ENCODE measurements around the gene CD72. TPM values are rescaled to one million over a fixed set of nuclear protein-coding genes. Genes with fewer than 3 reads are reported as not detected.
A peak's percentile ranks its signal among the peaks of the same experiment; 100 is the strongest.

The CD72 gene
- polyA plus RNA-seq, 3 donors = 1.6 to 6.8 (median 1.8) TPM

- H3K9me3 ChIP-seq (replicated peaks in 1 of 2; ENCODE audit: control insufficient read depth in 1 of 2, insufficient read depth in 1 of 2, low read length in 2 of 2) = no peaks in the 10 kb centered on the region
- H3K4me1 ChIP-seq (ENCODE audit: control insufficient read depth in 1 of 2, insufficient read depth in 2 of 2, low read length in 2 of 2) = peaks cover 27 to 35% of the 10 kb centered on the region in 2 donors
- intact Hi-C loops (cut with micrococcal nuclease) = loop anchor here (5.0 to 10.0 kb wide), 5 partner anchors 51 to 208 kb away; partner anchors contain the start of genes CCDC107 (in 1 of the 2), CREB3 (in 1 of the 2), GBA2 (in 1 of the 2) and HINT2 (in 1 of the 2)
- peaks cover 34% of the 10 kb centered on the region for H3K4me1 Mint-ChIP-seq
- H3K79me2 ChIP-seq (ENCODE audit: insufficient read depth, low read length) = peaks cover 12% of the 10 kb centered on the region
- no peak overlapping the region for H2AFZ ChIP-seq (ENCODE audit: insufficient read depth, low read depth, low read length, poor library complexity, severe bottlenecking)
- H3K36me3 Mint-ChIP-seq = peaks cover 25 to 29% of the 10 kb centered on the region in 2 donors
- H3K4me3 Mint-ChIP-seq = peak overlapping the region in 1 of 2 donors; percentile 1
- no peaks in the 10 kb centered on the region for H3K9me3 Mint-ChIP-seq
- no peak overlapping the region for H3K27ac Mint-ChIP-seq
- H3K27me3 ChIP-seq (ENCODE audit: control insufficient read depth in 2 of 2, insufficient read depth in 2 of 2, low read length in 2 of 2) = no peaks in the 10 kb centered on the region
- H3K4me2 ChIP-seq (replicated peaks; ENCODE audit: extremely low read depth, low read length, poor library complexity, severe bottlenecking) = no peak overlapping the region
- H3K27me3 Mint-ChIP-seq (ENCODE audit: low read depth in 3 of 3) = peaks cover 0 to 2% (median 0%) of the 10 kb centered on the region in 3 donors
- peaks cover 13% of the 10 kb centered on the region for H4K20me1 ChIP-seq (ENCODE audit: insufficient read depth, low read length)
- H3K27ac ChIP-seq (ENCODE audit: low read depth in 1 of 2, low read length in 2 of 2) = no peak overlapping the region
- H3K4me3 ChIP-seq (replicated peaks in 1 of 3; ENCODE audit: low read depth in 2 of 3, low read length in 3 of 3) = peak overlapping the region in 1 of 3 experiments; percentile 98
- WGBS (ENCODE audit: insufficient coverage) = 97% methylated on average over 5 of the region's 7 CpGs
- no peak for DNase-seq
- peaks cover 28% of the 10 kb centered on the region in 2 donors for H3K36me3 ChIP-seq (replicated peaks in 1 of 2; ENCODE audit: control insufficient read depth in 1 of 2, insufficient read depth in 2 of 2, low read length in 2 of 2)
- no peak for TF ChIP-seq CTCF (IDR thresholded peaks at IDR 0.05)
- H3K9ac ChIP-seq (ENCODE audit: insufficient read depth, low read length, poor library complexity, severe bottlenecking) = no peak overlapping the region
Measured at GRCh38 chr9:35606726-35607125, 11.5 kb downstream of the CD72 start.

- H3K4me1 ChIP-seq (ENCODE audit: control insufficient read depth in 1 of 2, insufficient read depth in 2 of 2, low read length in 2 of 2) = peaks cover 27 to 35% of the 10 kb centered on the region in 2 donors
- peak overlapping the region; percentile 56 to 98 (median 60) for H3K4me3 ChIP-seq (replicated peaks in 1 of 3; ENCODE audit: low read depth in 2 of 3, low read length in 3 of 3)
- H3K27ac ChIP-seq (ENCODE audit: low read depth in 1 of 2, low read length in 2 of 2) = peak overlapping the region in 1 of 2 donors; percentile 23
- peak overlapping the region; percentile 62 for H2AFZ ChIP-seq (ENCODE audit: insufficient read depth, low read depth, low read length, poor library complexity, severe bottlenecking)
- Mint-ChIP-seq H3K4me1 (peaks cover 31% of the 10 kb centered on the region), H3K9me3 (no peaks in the 10 kb centered on the region), H3K27me3 (ENCODE audit: low read depth in 3 of 3) (peaks cover 0 to 2% (median 0%) of the 10 kb centered on the region in 3 donors), H3K27ac (peak overlapping the region in 2 of 7 donors; percentile 21 to 57), H3K36me3 (peaks cover 25 to 29% of the 10 kb centered on the region in 2 donors), H3K4me3 (peak overlapping the region; percentile 73 to 83)
- peaks cover 13% of the 10 kb centered on the region for H4K20me1 ChIP-seq (ENCODE audit: insufficient read depth, low read length)
- peaks cover 28% of the 10 kb centered on the region in 2 donors for H3K36me3 ChIP-seq (replicated peaks in 1 of 2; ENCODE audit: control insufficient read depth in 1 of 2, insufficient read depth in 2 of 2, low read length in 2 of 2)
- peaks cover 12% of the 10 kb centered on the region for H3K79me2 ChIP-seq (ENCODE audit: insufficient read depth, low read length)
- intact Hi-C loops (cut with micrococcal nuclease) = loop anchor here (5.0 to 10.0 kb wide), 5 partner anchors 51 to 209 kb away; partner anchors contain the start of genes CCDC107 (in 1 of the 2), CREB3 (in 1 of the 2), GBA2 (in 1 of the 2) and HINT2 (in 1 of the 2)
- peak overlapping the region; percentile 94 for H3K4me2 ChIP-seq (replicated peaks; ENCODE audit: extremely low read depth, low read length, poor library complexity, severe bottlenecking)
- H3K9me3 ChIP-seq (replicated peaks in 1 of 2; ENCODE audit: control insufficient read depth in 1 of 2, insufficient read depth in 1 of 2, low read length in 2 of 2) = no peaks in the 10 kb centered on the region
- no peaks in the 10 kb centered on the region for H3K27me3 ChIP-seq (ENCODE audit: control insufficient read depth in 2 of 2, insufficient read depth in 2 of 2, low read length in 2 of 2)
- no CpG with 5 or more reads among the region's 5 CpGs for WGBS (ENCODE audit: insufficient coverage)
- DNase-seq = no peak
- peak overlapping the region; percentile 69 for H3K9ac ChIP-seq (ENCODE audit: insufficient read depth, low read length, poor library complexity, severe bottlenecking)
- TF ChIP-seq CTCF (IDR thresholded peaks at IDR 0.05) = no peak
Measured at GRCh38 chr9:35606138-35606504, 12.1 kb downstream of the CD72 start.
